OCI-LY7 (cell line): ENCODE measurements around the gene PALB2.

Source experiments
- EZH2phosphoT487 ChIP-seq: fragments of 200-600 bp; sonication (generic); IDR thresholded peaks from 2 replicates; pipeline ENCODE4 v1.6.1; 2018; ENCODE audit warnings: low read depth, borderline replicate concordance, mild to moderate bottlenecking, mixed run types, antibody characterized with exemption, low read length, moderate library complexity, mixed read lengths
- TF ChIP-seq, protein P1 (sequence below): fragments of 200-600 bp; sonication (generic); conservative IDR thresholded peaks from 2 replicates; pipeline ENCODE4 v1.5.1; 2014; ENCODE audit warnings: mild to moderate bottlenecking, antibody characterized with exemption, low read length, moderate library complexity, mixed read lengths

DNA sequence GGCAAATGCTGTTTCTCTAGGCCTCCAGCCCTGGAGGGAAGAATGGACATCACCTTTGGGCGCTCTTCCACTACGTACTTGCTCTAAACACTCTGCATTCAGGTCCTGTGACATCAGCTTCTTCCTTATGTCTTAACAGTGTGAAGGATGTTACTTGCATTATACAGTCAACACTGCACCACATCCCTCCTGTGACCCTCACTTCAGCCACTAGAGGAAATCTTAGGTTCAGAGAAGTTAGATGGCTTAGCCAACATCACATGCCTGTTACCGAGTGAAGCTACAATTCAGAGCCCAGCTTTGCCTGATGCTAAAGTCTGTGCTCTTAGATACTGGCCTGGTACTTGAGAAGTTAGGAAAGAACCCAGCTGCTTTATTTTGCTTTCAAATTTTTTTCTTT lies 65.3 kb downstream of the PALB2 start:
- TF ChIP-seq, protein P1, sequence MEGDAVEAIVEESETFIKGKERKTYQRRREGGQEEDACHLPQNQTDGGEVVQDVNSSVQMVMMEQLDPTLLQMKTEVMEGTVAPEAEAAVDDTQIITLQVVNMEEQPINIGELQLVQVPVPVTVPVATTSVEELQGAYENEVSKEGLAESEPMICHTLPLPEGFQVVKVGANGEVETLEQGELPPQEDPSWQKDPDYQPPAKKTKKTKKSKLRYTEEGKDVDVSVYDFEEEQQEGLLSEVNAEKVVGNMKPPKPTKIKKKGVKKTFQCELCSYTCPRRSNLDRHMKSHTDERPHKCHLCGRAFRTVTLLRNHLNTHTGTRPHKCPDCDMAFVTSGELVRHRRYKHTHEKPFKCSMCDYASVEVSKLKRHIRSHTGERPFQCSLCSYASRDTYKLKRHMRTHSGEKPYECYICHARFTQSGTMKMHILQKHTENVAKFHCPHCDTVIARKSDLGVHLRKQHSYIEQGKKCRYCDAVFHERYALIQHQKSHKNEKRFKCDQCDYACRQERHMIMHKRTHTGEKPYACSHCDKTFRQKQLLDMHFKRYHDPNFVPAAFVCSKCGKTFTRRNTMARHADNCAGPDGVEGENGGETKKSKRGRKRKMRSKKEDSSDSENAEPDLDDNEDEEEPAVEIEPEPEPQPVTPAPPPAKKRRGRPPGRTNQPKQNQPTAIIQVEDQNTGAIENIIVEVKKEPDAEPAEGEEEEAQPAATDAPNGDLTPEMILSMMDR, result no peak
- TF ChIP-seq EZH2phosphoT487, result no peak
